Ramos (cell line): ENCODE measurements around the gene CDS2.

ENCODE experiments used
- in situ Hi-C: fragments of 300-500 bp; cut with MboI; formaldehyde crosslinking; loops from one replicate; pipeline ENCODE4 v1.14.3; 2022; ENCODE audit warnings: low sequenced_read_pairs; ENCODE audit not compliant: unreplicated experiment

CDS2 gene

GRCh38 chr20:5126512-5127203 is at the start of gene CDS2:
Gene CDS2, plus strand, starts transcription at chr20:5127008. Its CDS starts 85 bp downstream, at chr20:5127093.
- in situ Hi-C loops: loop anchor here (5.0 kb wide), 1 partner anchor 61 kb away; no protein-coding TSS in a partner anchor

- in situ Hi-C loops: loop anchor here (25.0 kb wide), 1 partner anchor 466 kb away; no protein-coding TSS in a partner anchor
These were observed 48.9 kb upstream of the CDS2 start for GRCh38 chr20:5077761-5078387.

- in situ Hi-C loops: loop anchor here (25.0 kb wide), 1 partner anchor 466 kb away; no protein-coding TSS in a partner anchor
These were observed 48.3 kb upstream of the CDS2 start for GRCh38 chr20:5078399-5078958.

GRCh38 chr20:5080384-5080877 is 46.4 kb upstream of the CDS2 start:
- in situ Hi-C loops: loop anchor here (25.0 kb wide), 1 partner anchor 468 kb away; no protein-coding TSS in a partner anchor

GRCh38 chr20:5085380-5085779 is 41.4 kb upstream of the CDS2 start:
- in situ Hi-C loops: loop anchor here (25.0 kb wide), 1 partner anchor 473 kb away; no protein-coding TSS in a partner anchor

- in situ Hi-C loops: loop anchor here (25.0 kb wide), 1 partner anchor 476 kb away; no protein-coding TSS in a partner anchor
These were observed 38.1 kb upstream of the CDS2 start for GRCh38 chr20:5088688-5089087.

GRCh38 chr20:5090191-5090590 is 36.6 kb upstream of the CDS2 start:
- in situ Hi-C loops: loop anchor here (25.0 kb wide), 1 partner anchor 478 kb away; no protein-coding TSS in a partner anchor

- in situ Hi-C loops: loop anchor here (25.0 kb wide), 1 partner anchor 480 kb away; no protein-coding TSS in a partner anchor
These were observed 34.9 kb upstream of the CDS2 start for GRCh38 chr20:5091902-5092301.

GRCh38 chr20:5092765-5093339 is 34.0 kb upstream of the CDS2 start:
- in situ Hi-C loops: loop anchor here (25.0 kb wide), 1 partner anchor 481 kb away; no protein-coding TSS in a partner anchor

- in situ Hi-C loops: loop anchor here (25.0 kb wide), 1 partner anchor 483 kb away; no protein-coding TSS in a partner anchor
These were observed 31.4 kb upstream of the CDS2 start for GRCh38 chr20:5095454-5095853.

- in situ Hi-C loops: loop anchor here (25.0 kb wide), 1 partner anchor 484 kb away; no protein-coding TSS in a partner anchor
These were observed 30.9 kb upstream of the CDS2 start for GRCh38 chr20:5095931-5096330.

- in situ Hi-C loops: loop anchor here (25.0 kb wide), 1 partner anchor 484 kb away; no protein-coding TSS in a partner anchor
These were observed 30.3 kb upstream of the CDS2 start for GRCh38 chr20:5096463-5096862.

GRCh38 chr20:5099009-5099408 is 27.8 kb upstream of the CDS2 start:
- in situ Hi-C loops: loop anchor here (25.0 kb wide), 1 partner anchor 487 kb away; no protein-coding TSS in a partner anchor

GRCh38 chr20:5099909-5100308 is 26.9 kb upstream of the CDS2 start:
- in situ Hi-C loops: loop anchor here (25.0 kb wide), 1 partner anchor 488 kb away; no protein-coding TSS in a partner anchor

- in situ Hi-C loops: no loop called here
These were observed 26.0 kb upstream of the CDS2 start for GRCh38 chr20:5100684-5101347.

- in situ Hi-C loops: no loop called here
These were observed 22.3 kb upstream of the CDS2 start for GRCh38 chr20:5104479-5104878.

GRCh38 chr20:5109276-5109675 is 17.5 kb upstream of the CDS2 start:
- in situ Hi-C loops: no loop called here

GRCh38 chr20:5113615-5113986 is 13.2 kb upstream of the CDS2 start:
- in situ Hi-C loops: no loop called here

GRCh38 chr20:5114403-5114802 is 12.4 kb upstream of the CDS2 start:
- in situ Hi-C loops: no loop called here

GRCh38 chr20:5116875-5117274 is 9.9 kb upstream of the CDS2 start:
- in situ Hi-C loops: no loop called here
